ENCODE results near the gene TMPRSS4.

Gene TMPRSS4

DNA sequence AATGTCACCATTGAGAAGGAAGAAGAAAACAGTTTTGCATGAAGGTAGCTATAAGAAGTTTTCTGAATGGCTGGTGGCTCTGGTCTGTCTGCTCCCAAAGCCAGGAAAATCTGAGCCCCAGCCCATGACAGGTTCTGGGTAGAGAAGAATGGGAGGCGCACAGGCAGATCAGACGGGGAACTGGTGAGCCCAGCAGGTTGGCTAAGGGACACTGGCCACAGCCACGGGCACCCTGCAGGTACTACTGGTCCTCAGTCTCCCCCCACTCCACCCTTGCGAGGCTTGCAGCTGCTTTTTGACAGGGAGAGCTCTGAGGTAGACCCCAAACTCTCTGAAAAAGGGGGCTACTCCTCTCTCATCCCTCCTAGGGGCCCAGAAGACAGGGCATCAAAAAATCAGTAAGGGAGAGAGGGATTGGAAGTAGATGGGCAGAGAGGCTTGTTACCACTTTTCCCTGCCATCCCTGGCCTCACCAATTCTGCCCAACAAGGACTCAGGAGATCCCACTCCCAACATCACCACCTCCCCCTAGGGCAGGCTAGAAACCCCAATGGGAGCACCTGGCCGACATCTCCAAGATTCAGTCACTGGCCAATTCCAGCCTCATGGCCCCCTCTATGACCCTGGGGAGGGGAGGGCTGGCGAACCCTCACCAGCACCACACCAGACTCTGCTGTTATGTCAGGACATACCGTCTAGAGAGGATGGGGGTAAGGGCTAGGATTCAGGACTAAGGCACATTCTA is 58.3 kb downstream of the TMPRSS4 start:
- no peak for DNase-seq (ENCODE audit: low spot score)

DNA sequence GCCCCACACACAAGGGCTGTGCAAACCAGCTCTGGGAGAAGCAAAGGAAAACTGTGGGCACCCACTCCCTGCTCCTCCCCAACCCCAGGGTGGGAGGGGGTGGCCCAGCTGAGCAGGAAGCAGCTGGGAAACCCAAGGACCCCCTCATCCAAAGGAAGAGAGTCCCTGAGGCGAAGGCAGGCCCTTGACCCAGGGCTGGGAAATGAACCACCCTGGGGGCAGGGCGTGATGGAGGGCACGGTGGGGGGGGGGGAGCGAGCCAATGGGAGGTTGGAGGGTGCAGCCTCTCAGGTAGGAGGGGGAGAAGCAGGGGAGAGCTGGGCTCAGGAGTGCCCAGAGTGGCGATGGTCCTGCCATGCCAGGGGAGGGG is 58.9 kb downstream of the TMPRSS4 start:
- no peak for DNase-seq (ENCODE audit: low spot score)

- DNase-seq (ENCODE audit: low spot score), result no peak
Measured at GRCh38 chr11:118136341-118136740, 59.5 kb downstream of the TMPRSS4 start.

DNA sequence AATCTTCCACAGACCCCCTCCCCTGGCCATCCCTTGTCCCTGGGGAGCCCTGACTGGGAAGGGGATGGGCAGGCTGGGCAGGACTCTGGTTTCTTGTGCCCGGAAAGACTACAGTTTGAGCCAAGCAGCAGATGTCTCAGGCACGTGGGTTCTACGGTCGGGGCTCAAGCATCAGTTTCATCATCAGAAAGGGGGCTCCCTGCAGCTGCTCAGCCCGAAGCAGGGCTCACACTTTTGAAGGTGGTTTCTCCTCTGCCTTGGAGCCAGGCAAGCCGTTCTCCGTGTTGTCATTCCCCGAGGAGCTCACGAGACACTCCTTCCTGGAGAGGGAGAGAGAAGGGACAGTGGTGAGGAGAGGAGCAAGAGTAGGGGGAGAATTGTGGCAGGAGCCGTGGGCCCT is 59.9 kb downstream of the TMPRSS4 start:
- no peak for DNase-seq (ENCODE audit: low spot score)

- no peak for DNase-seq (ENCODE audit: low spot score)
Measured at GRCh38 chr11:118138839-118139420, 62.1 kb downstream of the TMPRSS4 start.

- DNase-seq (ENCODE audit: low spot score), result no peak
Measured at GRCh38 chr11:118139578-118139977, 62.7 kb downstream of the TMPRSS4 start.

- no peak for DNase-seq (ENCODE audit: low spot score)
Measured at GRCh38 chr11:118142081-118142480, 65.2 kb downstream of the TMPRSS4 start.

GRCh38 chr11:118142809-118143208 is 65.9 kb downstream of the TMPRSS4 start:
- no peak for DNase-seq (ENCODE audit: low spot score)

DNA sequence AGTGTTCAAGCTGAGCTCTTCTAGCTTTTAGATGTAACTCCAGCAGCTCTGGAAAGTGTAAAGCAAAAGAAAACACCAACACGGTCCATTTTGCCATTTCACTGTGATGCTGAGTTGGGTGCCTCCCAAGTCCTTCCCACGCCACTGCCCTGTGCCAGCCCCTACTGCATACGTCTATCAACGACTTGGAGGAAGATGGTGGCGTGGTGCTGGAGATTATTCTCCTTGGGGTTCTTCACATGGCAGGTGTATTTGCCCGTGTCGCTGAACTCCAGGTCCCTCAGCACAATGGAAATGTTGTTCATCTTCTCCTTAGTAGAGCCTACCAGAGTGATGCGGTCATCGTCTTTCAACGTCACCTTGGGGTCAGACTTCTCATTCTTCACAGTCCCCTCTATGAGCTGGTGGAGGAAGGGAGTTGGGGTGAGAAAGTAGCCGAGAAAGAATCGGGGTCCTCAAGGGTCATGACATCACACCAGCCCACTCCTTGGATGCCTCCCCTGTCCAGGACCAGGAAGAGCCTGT is 66.8 kb downstream of the TMPRSS4 start:
- no peak for DNase-seq (ENCODE audit: low spot score)

- no peak for DNase-seq (ENCODE audit: low spot score)
Measured at GRCh38 chr11:118144301-118145268, 67.7 kb downstream of the TMPRSS4 start.

DNA sequence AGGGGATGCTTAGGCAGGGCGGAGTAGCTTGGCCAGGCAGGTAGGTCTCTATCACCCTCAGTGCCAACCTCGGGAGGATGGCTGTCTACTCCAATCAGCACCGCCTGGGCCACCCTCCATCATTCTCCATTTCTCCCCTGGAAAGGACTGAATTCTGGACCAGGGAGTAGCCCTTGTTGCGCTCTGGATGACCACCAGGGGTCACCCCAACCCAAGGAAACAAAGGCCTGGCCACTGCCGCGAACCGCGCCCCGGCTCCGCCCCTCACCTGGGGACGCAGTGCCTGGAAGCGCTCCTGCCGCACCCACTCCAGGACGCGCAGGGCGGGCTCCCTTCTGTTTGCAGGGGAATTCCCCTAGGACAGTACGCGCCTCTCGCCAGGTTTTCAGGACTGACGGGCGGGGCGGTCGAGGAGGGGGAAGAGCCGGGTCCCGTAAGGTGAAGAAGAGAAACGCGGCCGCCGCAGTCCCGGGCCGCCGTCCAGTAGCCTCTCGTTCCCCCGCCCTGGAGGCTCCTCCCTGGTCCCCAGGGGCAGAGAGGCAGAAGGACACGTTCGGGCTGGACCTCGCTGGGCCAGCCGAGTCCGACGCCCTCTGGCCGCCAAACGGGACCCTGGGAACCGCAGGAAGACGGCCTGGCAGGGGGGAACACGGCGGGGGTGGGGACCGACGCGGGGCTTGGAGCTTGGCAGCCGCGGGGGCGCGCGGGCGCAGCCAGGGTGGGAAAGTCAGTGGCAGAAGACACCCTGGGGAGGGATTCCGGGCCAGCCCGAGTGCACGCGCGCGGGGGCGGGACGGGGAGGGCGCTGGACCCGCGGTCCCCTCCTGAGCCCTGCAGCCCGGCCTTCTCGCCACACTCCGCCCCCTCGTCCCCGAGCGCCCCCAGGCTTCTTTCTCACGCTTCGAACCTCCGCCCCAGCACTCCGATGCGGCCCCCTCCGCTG is 68.7 kb downstream of the TMPRSS4 start:
- peak; percentile 81 for DNase-seq (ENCODE audit: low spot score)

DNA sequence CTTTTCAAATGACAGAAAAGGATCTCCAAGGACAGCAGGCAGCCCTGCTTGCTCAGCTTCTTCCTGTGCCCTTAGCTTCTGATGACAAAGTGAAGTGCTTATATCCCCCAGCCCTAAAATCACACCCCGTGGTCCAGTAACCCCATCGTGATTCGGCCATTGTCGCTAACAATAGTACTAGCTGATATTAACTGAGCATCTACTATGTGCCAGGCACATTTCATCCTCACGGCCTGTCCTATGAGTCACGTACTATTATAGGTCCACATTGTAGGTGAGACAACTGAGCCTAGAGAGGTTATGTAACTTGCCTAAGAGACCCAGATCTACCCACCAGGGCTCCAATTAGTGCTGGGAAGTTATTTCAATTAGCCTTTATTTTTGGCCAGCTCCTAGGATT is 69.7 kb downstream of the TMPRSS4 start:
- DNase-seq (ENCODE audit: low spot score), result no peak

DNA sequence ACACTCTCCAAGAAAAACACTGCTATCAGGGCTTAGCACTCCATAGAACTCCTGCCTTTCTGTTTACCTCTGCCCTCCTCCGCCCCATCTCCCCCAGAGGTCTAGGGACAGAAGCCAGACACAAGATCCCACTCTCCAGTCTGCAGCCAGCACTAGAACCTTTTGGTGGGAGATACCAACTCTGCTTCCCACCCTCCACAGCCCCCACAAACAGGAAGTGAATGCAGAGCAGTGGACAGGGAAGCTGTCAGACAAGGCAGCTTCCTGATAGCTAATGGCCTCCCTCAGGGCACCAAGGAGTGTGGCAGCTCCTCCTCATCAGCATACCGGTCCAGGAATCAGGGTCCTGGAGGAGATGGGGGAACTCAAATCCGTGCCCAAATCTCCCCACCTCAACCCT is 70.6 kb downstream of the TMPRSS4 start:
- no peak for DNase-seq (ENCODE audit: low spot score)

DNA sequence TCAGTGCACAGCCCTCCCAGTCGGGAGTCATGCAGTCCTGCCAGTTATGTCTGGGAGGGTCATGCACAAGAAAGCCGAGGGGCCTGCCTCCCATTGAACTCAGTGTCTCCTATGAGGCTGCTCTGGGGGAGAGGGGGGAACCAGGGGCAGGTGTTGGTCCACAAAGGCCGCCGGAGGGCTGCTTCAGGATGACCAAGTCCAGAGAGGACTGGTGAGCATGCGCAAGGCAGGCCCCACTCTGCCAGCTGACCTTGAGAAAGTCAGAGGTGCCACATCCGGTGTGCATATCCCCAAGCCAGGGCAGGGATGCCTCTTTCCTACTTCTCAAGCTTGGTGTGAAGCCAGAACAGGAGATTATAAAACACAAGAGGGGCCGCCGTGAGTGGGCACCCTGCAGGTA is 71.4 kb downstream of the TMPRSS4 start:
- DNase-seq (ENCODE audit: low spot score), result no peak

GRCh38 chr11:118148856-118149255 is 72.0 kb downstream of the TMPRSS4 start:
- no peak for DNase-seq (ENCODE audit: low spot score)

GRCh38 chr11:118149493-118149892 is 72.6 kb downstream of the TMPRSS4 start:
- no peak for DNase-seq (ENCODE audit: low spot score)

GRCh38 chr11:118151431-118151830 is 74.6 kb downstream of the TMPRSS4 start:
- DNase-seq (ENCODE audit: low spot score), result no peak

GRCh38 chr11:118152020-118152551 is 75.2 kb downstream of the TMPRSS4 start:
- no peak for DNase-seq (ENCODE audit: low spot score)

DNA sequence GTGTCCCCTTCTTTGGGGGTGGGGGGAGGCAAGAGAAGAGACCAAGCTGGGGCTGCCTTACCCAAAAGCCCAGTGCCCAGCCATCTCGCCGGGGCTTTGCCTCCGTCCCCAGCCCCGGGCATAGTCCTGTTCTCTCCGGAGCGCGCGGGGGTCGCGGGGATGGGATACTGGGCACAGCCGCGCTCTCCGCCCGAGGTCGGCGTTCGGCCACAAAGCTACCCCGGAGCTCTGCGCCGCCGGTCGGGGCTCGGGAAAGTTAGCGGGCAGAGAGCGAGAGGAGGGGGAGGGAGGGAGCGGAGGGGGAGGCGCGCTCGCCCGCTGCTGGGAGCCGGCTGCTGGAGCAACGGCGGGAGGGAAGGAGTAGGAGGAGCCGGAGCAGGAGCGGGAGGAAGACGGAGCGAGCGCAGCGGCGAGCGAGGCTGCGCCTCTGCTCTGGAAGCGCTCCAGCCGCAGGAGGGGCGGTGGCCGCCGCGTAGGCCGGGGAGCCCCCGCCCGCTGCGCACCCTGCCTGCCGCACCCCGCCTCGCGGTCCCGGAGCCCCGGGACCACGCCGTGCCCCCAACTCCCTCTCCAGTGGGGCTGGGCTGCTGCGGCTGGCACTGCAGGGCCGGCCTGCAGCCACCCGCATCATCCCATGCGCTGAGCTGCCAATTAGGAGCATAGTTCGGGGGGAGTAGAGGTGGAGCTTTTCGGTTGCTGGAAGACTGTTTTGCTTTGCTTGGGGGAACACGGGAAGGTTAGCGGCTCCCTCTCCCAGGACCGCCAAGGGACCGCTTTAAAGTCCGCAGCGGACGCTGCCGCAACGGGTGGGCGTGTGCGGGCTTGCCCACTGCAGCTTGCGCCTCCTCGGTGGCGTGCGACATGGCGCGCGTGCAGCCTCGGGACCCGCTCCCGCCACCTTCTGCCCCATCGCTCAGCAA is 75.9 kb downstream of the TMPRSS4 start, which contains the start of gene SCN4B:
TSS of gene SCN4B (minus strand) at position 272 of the 920 bp plus-strand sequence. CDS start at position 122, 150 bp downstream.
- peak; percentile 83 for DNase-seq (ENCODE audit: low spot score)

- DNase-seq (ENCODE audit: low spot score), result no peak
Measured at GRCh38 chr11:118153516-118153915, 76.6 kb downstream of the TMPRSS4 start.
